Endothelial cell of umbilical vein (primary cell): ENCODE data around the gene NBEA. TPM values are rescaled to one million over a fixed set of nuclear protein-coding genes. Genes with fewer than 3 reads are reported as not detected.
A peak's percentile ranks its signal among the peaks of the same experiment; 100 is the strongest.

ENCODE experiments used
- BruUV-seq: library from RNA; stranded (reverse); fragments of 400-500 nt; replicated peaks from 2 replicates; lab custom pipeline; 2021; lab: Mats Ljungman, UMichigan
- CTCF ChIA-PET: fragments of 300-600, 350-600 bp; sonication (Branson Sonifier 250); formaldehyde crosslinking; loops from one replicate; lab custom pipeline; 2021; ENCODE audit warnings: antibody characterized with exemption, inconsistent platforms; lab: Charles Lee
- POLR2A ChIA-PET: fragments of 300-600, 350-600 bp; sonication (Branson Sonifier 250); formaldehyde crosslinking; loops from one replicate; lab custom pipeline; 2021; ENCODE audit warnings: antibody characterized with exemption, inconsistent platforms; lab: Charles Lee
- DNase-seq: peaks from one replicate; pipeline ENCODE4 v3.0.0-alpha.2; 2011; ENCODE audit warnings: low read depth, low spot score
- FAIRE-seq: peaks from 2 replicates; lab custom pipeline; 2011; peaks lifted over from hg19 to GRCh38; lab: Jason Lieb, UNC
- H2AFZ ChIP-seq: 2 replicates; pipeline ENCODE4 v1.6.0; 2012; ENCODE audit warnings: low read depth, low read length, control low read depth, inconsistent platforms
- H3K27ac ChIP-seq: 2 replicates; pipeline ENCODE4 v1.5.1; 2011; ENCODE audit warnings: low read depth, mild to moderate bottlenecking, control low read depth, low read length, moderate library complexity; ENCODE audit not compliant: insufficient read depth
- H3K27me3 ChIP-seq, 2 experiments: 2 replicates each; pipeline versions ENCODE4 v1.6.0 to v1.6.1; 2011; ENCODE audit warnings: low read length in 2 of 2, mixed read lengths in 1 of 2; ENCODE audit not compliant: control insufficient read depth in 2 of 2, insufficient read depth in 2 of 2
- H3K36me3 ChIP-seq, 2 experiments: 2 replicates in 1 of 2; 3 replicates in 1 of 2; pipeline ENCODE4 v1.5.1; 2011; ENCODE audit warnings: low read length in 2 of 2, mild to moderate bottlenecking in 1 of 2, moderate library complexity in 1 of 2; ENCODE audit not compliant: control insufficient read depth in 2 of 2, insufficient read depth in 2 of 2; ENCODE audit errors: extremely low read depth in 1 of 2
- H3K4me1 ChIP-seq: 3 replicates; pipeline ENCODE4 v1.5.1; 2011; ENCODE audit warnings: mild to moderate bottlenecking, low read length; ENCODE audit not compliant: control insufficient read depth, insufficient read depth; ENCODE audit errors: extremely low read depth
- H3K4me2 ChIP-seq: 2 replicates; pipeline ENCODE4 v1.6.1; 2011; ENCODE audit warnings: low read length, control low read depth, mixed read lengths; ENCODE audit not compliant: insufficient read depth
- H3K4me3 ChIP-seq, 3 experiments: fragments of 200-600 bp in 1 of 3; sonication (generic), shearing (Covaris generic) in 1 of 3; replicated peaks in 1 of 3; 2 replicates each; pipeline ENCODE4 v1.5.1; 2011 to 2016; ENCODE audit warnings: control low read depth in 3 of 3, low read length in 3 of 3, mild to moderate bottlenecking in 2 of 3, inconsistent platforms in 1 of 3, low read depth in 1 of 3, moderate library complexity in 1 of 3; ENCODE audit not compliant: insufficient read depth in 1 of 3
- H3K79me2 ChIP-seq: 2 replicates; pipeline ENCODE4 v1.6.0; 2012; ENCODE audit warnings: low read length, inconsistent platforms; ENCODE audit not compliant: control insufficient read depth, insufficient read depth
- H3K9ac ChIP-seq: replicated peaks from 2 replicates; pipeline ENCODE3; 2011; ENCODE audit warnings: low read length, control low read depth; ENCODE audit not compliant: insufficient read depth; ENCODE audit errors: extremely low read depth
- H3K9me1 ChIP-seq: replicated peaks from 3 replicates; pipeline ENCODE4 v1.6.0; 2011; ENCODE audit warnings: mild to moderate bottlenecking, low read length; ENCODE audit not compliant: control insufficient read depth, insufficient read depth; ENCODE audit errors: extremely low read depth
- H3K9me3 ChIP-seq: replicated peaks from 2 replicates; pipeline ENCODE4 v1.5.1; 2012; ENCODE audit warnings: low read length, inconsistent platforms; ENCODE audit not compliant: control insufficient read depth, insufficient read depth
- H4K20me1 ChIP-seq: replicated peaks from 2 replicates; pipeline ENCODE3; 2011; ENCODE audit warnings: mild to moderate bottlenecking, low read length; ENCODE audit not compliant: control insufficient read depth, insufficient read depth; ENCODE audit errors: extremely low read depth
- CTCF ChIP-seq, 2 donors: IDR thresholded peaks; 1 replicate in 1 of 2; 2 replicates in 1 of 2; pipeline ENCODE4 v1.5.1; 2011; ENCODE audit warnings: low read length in 2 of 2, mild to moderate bottlenecking in 2 of 2, moderate library complexity in 2 of 2, control low read depth in 1 of 2, inconsistent platforms in 1 of 2, low read depth in 1 of 2; ENCODE audit not compliant: insufficient read depth in 1 of 2; ENCODE audit errors: extremely low read depth in 1 of 2
- EZH2 ChIP-seq: IDR thresholded peaks from 2 replicates; pipeline ENCODE4 v1.6.1; 2012; ENCODE audit warnings: borderline replicate concordance, low read depth, mild to moderate bottlenecking, moderate library complexity, low read length, inconsistent platforms; ENCODE audit not compliant: severe bottlenecking
- FOS ChIP-seq: IDR thresholded peaks from 2 replicates; pipeline ENCODE4 v1.6.1; 2011; ENCODE audit warnings: mild to moderate bottlenecking, low read length, moderate library complexity, borderline replicate concordance; ENCODE audit not compliant: insufficient read depth
- GATA2 ChIP-seq: IDR thresholded peaks from 2 replicates; pipeline ENCODE4 v1.7.0; 2011; ENCODE audit warnings: low read depth, mild to moderate bottlenecking, moderate library complexity, mixed read lengths, low read length; ENCODE audit not compliant: insufficient read length, insufficient read depth
- JUN ChIP-seq: IDR thresholded peaks from 2 replicates; pipeline ENCODE4 v1.6.1; 2011; ENCODE audit warnings: borderline replicate concordance, low read depth; ENCODE audit not compliant: insufficient read length, insufficient read depth
- MYC ChIP-seq: IDR thresholded peaks from one replicate; pipeline ENCODE4 v1.6.1; 2011; ENCODE audit warnings: mild to moderate bottlenecking, low read depth, low read length
- POLR2A ChIP-seq: IDR thresholded peaks from 2 replicates; pipeline ENCODE4 v1.6.1; 2012; ENCODE audit warnings: low read depth, mild to moderate bottlenecking, control low read depth, low read length
- POLR2AphosphoS5 ChIP-seq: IDR thresholded peaks from 2 replicates; pipeline ENCODE4 v1.6.1; 2012; ENCODE audit warnings: low read depth, mild to moderate bottlenecking, control low read depth, low read length, moderate library complexity; ENCODE audit not compliant: insufficient read depth
- dilution Hi-C: fragments of 300-500 bp; cut with MboI; formaldehyde crosslinking; loops from one replicate; pipeline ENCODE4 v1.15.0; 2019; ENCODE audit warnings: low sequenced_read_pairs; ENCODE audit not compliant: extremely low pct_ligation_motif_present
- intact Hi-C: fragments of 100-400 bp; cut with micrococcal nuclease; formaldehyde crosslinking; loops from one replicate; pipeline ENCODE4 v1.10.0; 2022
- polyA plus RNA-seq, 4 experiments: library from polyadenylated mRNA; depleted of rRNA in 3 of 4; stranded (reverse) in 3 of 4; unstranded in 1 of 4; fragments of >200 nt; gene quantifications; 2 replicates each; pipeline versions ENCODE4 v1.2.1 to v1.2.3, GENCODE V29; 2011 to 2012; ENCODE audit warnings: missing spikeins in 1 of 4
- total RNA-seq: library from RNA; stranded (reverse); gene quantifications from 2 replicates; pipeline ENCODE4 v1.2.3, GENCODE V29; 2021
- TF ChIP-seq, protein P1 (sequence below): IDR thresholded peaks from 2 replicates; pipeline ENCODE4 v1.6.1; 2011; ENCODE audit not compliant: insufficient read depth, insufficient read length

The NBEA gene
- total and polyA plus RNA-seq, 2 donors (not counting 3 experiments of a cell fraction or from before 2014, with no cell fraction given): 3.0 to 4.8 TPM

- no peak overlapping the region for H2AFZ ChIP-seq
- dilution Hi-C loops: no loop called here
- no peaks in the 10 kb centered on the region for H3K36me3 ChIP-seq
- H3K4me2 ChIP-seq: no peak overlapping the region
- no peak for TF ChIP-seq JUN
- no peak for TF ChIP-seq MYC
- no peak for TF ChIP-seq CTCF (IDR thresholded peaks at IDR 0.05; ENCODE audit: extremely low read depth in 1 of 2, insufficient read depth in 1 of 2, low read depth in 1 of 2, low read length in 2 of 2)
- TF ChIP-seq POLR2A: no peak
- H3K9me3 ChIP-seq: no peaks in the 10 kb centered on the region
- ChIA-PET POLR2A (no interaction called here), CTCF (interaction anchor here (1.3 kb wide), 1 partner anchor 31 kb away, joined by 3 read pairs; no protein-coding TSS in a partner anchor)
- H3K79me2 ChIP-seq: no peaks in the 10 kb centered on the region
- H3K9me1 ChIP-seq: no peaks in the 10 kb centered on the region
- H4K20me1 ChIP-seq: no peaks in the 10 kb centered on the region
- no peak overlapping the region for H3K27ac ChIP-seq
- H3K4me3 ChIP-seq: no peak overlapping the region
- FAIRE-seq: no peak
- BruUV-seq: no TSS peak
- no peaks in the 10 kb centered on the region for H3K4me1 ChIP-seq
- intact Hi-C loops: no loop called here
- peak; percentile 5 for DNase-seq
- H3K27me3 ChIP-seq: no peaks in the 10 kb centered on the region
- no peak overlapping the region for H3K9ac ChIP-seq
Measured at GRCh38 chr13:35530581-35530980, 588.5 kb downstream of the NBEA start.

DNA sequence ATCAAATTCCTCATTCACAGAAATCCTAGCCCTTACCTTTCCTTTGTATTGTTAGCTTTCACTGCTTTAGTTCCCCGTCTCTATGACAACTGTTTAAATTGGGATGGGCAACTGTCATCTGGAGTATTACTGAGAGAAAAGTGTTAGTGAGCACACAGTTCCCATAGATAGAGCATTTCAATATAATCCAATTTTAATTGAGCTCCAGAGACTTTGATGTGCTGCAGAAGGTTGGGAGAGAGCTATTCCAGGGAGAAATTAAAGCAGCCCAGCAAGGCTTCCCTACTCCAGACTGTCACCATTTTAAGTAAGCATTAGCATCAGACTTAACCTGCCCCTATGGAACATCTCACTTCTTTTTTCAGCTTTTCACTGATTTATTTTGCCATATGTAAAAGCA, 589.5 kb downstream of the NBEA start:
- Histone ChIP-seq H2AFZ (no peak overlapping the region), H3K9me3 (no peaks in the 10 kb centered on the region), H3K4me1 (no peaks in the 10 kb centered on the region), H3K27ac (no peak overlapping the region), H3K4me3 (no peak overlapping the region), H3K9me1 (no peaks in the 10 kb centered on the region), H3K79me2 (no peaks in the 10 kb centered on the region), H3K27me3 (no peaks in the 10 kb centered on the region), H3K4me2 (no peak overlapping the region), H3K36me3 (no peaks in the 10 kb centered on the region), H4K20me1 (no peaks in the 10 kb centered on the region), H3K9ac (no peak overlapping the region)
- dilution Hi-C loops (no loop called here), intact Hi-C loops (no loop called here)
- TF ChIP-seq FOS: no peak
- TF ChIP-seq MYC: no peak
- no peak for TF ChIP-seq POLR2A
- TF ChIP-seq EZH2: no peak
- no peak for TF ChIP-seq JUN
- TF ChIP-seq, protein P1, sequence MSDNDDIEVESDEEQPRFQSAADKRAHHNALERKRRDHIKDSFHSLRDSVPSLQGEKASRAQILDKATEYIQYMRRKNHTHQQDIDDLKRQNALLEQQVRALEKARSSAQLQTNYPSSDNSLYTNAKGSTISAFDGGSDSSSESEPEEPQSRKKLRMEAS: no peak
- no peak for TF ChIP-seq GATA2
- no peak for TF ChIP-seq CTCF (IDR thresholded peaks at IDR 0.05; ENCODE audit: extremely low read depth in 1 of 2, insufficient read depth in 1 of 2, low read depth in 1 of 2, low read length in 2 of 2)
- TF ChIP-seq POLR2AphosphoS5: no peak
- ChIA-PET CTCF (interaction anchor here (0.5 to 1.7 kb wide), 6 partner anchors 8 to 110 kb away, joined by 3 to 11 read pairs (median 3); no protein-coding TSS in a partner anchor), POLR2A (no interaction called here)
- FAIRE-seq (no peak), DNase-seq (no peak)
- no TSS peak for BruUV-seq
